ENCODE measurements around the gene ENOX1.

The ENOX1 gene

DNA sequence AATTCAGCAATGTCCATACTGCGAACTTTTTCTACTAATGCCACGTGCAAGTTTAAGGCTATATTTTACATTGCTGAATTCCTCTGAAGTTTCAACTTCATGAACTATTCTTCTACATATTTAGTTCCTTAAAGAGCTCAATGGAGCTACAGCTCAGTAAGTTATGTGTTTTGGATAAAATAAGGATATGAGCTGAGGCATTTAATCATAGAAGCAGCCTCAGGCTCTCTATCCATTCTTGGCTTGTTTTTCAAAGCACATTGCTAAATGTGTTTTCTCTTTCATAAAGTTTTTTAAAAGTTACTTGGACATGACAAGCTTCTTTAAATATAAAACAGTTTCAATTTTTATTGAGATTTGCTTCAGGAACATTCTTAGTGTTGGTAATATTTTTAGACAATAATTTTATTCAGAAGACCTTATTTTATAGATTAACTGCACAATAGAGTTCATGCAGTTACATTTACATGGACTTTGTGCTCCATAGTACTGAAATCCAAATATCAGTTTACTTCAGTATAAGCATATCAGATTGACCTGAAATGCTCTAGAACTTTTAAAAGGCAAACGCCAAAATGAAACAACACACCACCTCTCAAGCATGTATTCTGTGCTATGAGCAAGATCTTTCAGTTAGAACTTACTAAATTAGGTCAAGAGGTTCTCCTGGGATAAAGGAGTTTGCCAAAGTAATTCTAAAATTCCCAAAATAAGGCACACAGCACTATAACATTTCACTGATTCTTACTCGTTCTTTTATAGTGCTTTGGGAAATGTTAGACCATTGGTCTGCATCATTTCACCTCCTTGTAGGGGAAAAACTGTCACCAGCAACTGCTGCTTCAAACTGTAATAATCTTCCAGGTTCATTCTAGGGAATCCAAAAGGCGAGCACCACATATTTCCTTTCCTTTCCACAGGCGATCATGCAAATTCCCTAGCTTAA, 275.5 kb downstream of the ENOX1 start:
- H3K4me3 ChIP-seq (ENCODE audit: low read depth in 1 of 2, low read length in 2 of 2), result no peak overlapping the region
- no peaks in the 10 kb centered on the region for H4K20me1 ChIP-seq (ENCODE audit: insufficient read depth, low read length)
- no peaks in the 10 kb centered on the region for H3K9me3 ChIP-seq (ENCODE audit: insufficient read depth, low read length, severe bottlenecking)
- no peaks in the 10 kb centered on the region for H3K27me3 ChIP-seq (ENCODE audit: insufficient read depth, low read length, poor library complexity)
- H3K79me2 ChIP-seq (ENCODE audit: insufficient read depth, low read length), result no peaks in the 10 kb centered on the region
- DNase-seq, result no peak
- H2AFZ ChIP-seq (ENCODE audit: low read depth, low read length), result no peak overlapping the region
- no peak overlapping the region for H3K27ac ChIP-seq (ENCODE audit: low read length)
- H3K36me3 ChIP-seq (ENCODE audit: insufficient read depth, low read length), result no peaks in the 10 kb centered on the region
- no peak overlapping the region for H3K9ac ChIP-seq (ENCODE audit: low read depth, low read length)
- H3K4me2 ChIP-seq (ENCODE audit: insufficient read depth, low read length), result no peak overlapping the region
- TF ChIP-seq, protein P1, sequence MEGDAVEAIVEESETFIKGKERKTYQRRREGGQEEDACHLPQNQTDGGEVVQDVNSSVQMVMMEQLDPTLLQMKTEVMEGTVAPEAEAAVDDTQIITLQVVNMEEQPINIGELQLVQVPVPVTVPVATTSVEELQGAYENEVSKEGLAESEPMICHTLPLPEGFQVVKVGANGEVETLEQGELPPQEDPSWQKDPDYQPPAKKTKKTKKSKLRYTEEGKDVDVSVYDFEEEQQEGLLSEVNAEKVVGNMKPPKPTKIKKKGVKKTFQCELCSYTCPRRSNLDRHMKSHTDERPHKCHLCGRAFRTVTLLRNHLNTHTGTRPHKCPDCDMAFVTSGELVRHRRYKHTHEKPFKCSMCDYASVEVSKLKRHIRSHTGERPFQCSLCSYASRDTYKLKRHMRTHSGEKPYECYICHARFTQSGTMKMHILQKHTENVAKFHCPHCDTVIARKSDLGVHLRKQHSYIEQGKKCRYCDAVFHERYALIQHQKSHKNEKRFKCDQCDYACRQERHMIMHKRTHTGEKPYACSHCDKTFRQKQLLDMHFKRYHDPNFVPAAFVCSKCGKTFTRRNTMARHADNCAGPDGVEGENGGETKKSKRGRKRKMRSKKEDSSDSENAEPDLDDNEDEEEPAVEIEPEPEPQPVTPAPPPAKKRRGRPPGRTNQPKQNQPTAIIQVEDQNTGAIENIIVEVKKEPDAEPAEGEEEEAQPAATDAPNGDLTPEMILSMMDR (IDR thresholded peaks at IDR 0.05; ENCODE audit: borderline replicate concordance, extremely low read depth, low read length, poor library complexity, severe bottlenecking), result no peak
- no peak for TF ChIP-seq EZH2 (IDR thresholded peaks at IDR 0.05; ENCODE audit: borderline replicate concordance, low read depth, low read length, severe bottlenecking)
- no peak for ATAC-seq (ENCODE audit: insufficient read depth, low read depth)
- no peaks in the 10 kb centered on the region for H3K4me1 ChIP-seq (ENCODE audit: insufficient read depth, low read length)

DNA sequence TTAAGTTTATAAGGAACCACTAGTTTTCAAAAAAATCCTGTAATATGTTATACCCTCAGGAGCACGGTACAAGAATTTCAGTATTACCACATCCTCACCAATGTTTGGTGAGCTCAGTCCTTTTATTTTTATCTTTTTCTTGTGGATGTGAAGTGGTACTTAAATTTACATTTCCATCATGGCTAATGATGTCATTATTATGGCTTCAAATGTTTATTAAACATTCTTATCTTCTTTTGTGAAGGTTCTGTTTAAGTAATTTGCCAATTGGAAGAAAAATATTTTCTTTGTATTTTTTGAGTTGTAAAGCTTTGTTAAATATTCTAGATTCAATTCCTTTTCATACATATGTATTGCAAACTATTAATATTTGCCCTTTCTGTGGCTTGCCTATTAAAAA, 291.0 kb downstream of the ENOX1 start:
- Histone ChIP-seq H3K9ac (ENCODE audit: low read depth, low read length) (no peak overlapping the region), H3K36me3 (ENCODE audit: insufficient read depth, low read length) (no peaks in the 10 kb centered on the region), H3K27ac (ENCODE audit: low read length) (no peak overlapping the region), H2AFZ (ENCODE audit: low read depth, low read length) (no peak overlapping the region), H3K4me3 (ENCODE audit: low read depth in 1 of 2, low read length in 2 of 2) (no peak overlapping the region), H3K4me2 (ENCODE audit: insufficient read depth, low read length) (no peak overlapping the region), H3K4me1 (ENCODE audit: insufficient read depth, low read length) (no peaks in the 10 kb centered on the region), H3K79me2 (ENCODE audit: insufficient read depth, low read length) (no peaks in the 10 kb centered on the region), H3K27me3 (ENCODE audit: insufficient read depth, low read length, poor library complexity) (no peaks in the 10 kb centered on the region), H4K20me1 (ENCODE audit: insufficient read depth, low read length) (no peaks in the 10 kb centered on the region), H3K9me3 (ENCODE audit: insufficient read depth, low read length, severe bottlenecking) (no peaks in the 10 kb centered on the region)
- DNase-seq (no peak), ATAC-seq (ENCODE audit: insufficient read depth, low read depth) (no peak)
- TF ChIP-seq, protein P1 (IDR thresholded peaks at IDR 0.05; ENCODE audit: borderline replicate concordance, extremely low read depth, low read length, poor library complexity, severe bottlenecking), result no peak
- no peak for TF ChIP-seq EZH2 (IDR thresholded peaks at IDR 0.05; ENCODE audit: borderline replicate concordance, low read depth, low read length, severe bottlenecking)

DNA sequence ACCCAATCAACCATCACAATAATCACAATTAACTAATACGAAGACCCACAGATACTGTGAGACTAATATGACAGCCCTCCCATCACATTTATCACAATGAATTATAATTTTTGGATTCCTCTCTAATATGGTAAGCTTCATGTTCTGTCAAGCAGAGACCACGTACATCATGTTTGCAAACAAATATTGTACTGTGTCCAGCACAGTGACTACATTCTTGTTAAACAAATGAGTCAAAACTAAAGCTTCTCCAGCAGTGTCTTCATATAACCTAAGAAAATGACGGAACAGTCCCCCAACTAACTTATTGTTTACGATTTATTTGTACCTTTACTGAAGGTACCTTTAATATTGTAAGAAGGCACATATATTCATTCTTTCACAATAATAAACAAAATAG, 292.6 kb downstream of the ENOX1 start:
- Histone ChIP-seq H3K27me3 (ENCODE audit: insufficient read depth, low read length, poor library complexity) (no peaks in the 10 kb centered on the region), H3K9me3 (ENCODE audit: insufficient read depth, low read length, severe bottlenecking) (no peaks in the 10 kb centered on the region), H2AFZ (ENCODE audit: low read depth, low read length) (no peak overlapping the region), H3K4me2 (ENCODE audit: insufficient read depth, low read length) (no peak overlapping the region), H3K4me3 (ENCODE audit: low read depth in 1 of 2, low read length in 2 of 2) (no peak overlapping the region), H3K27ac (ENCODE audit: low read length) (no peak overlapping the region), H3K4me1 (ENCODE audit: insufficient read depth, low read length) (no peaks in the 10 kb centered on the region), H4K20me1 (ENCODE audit: insufficient read depth, low read length) (no peaks in the 10 kb centered on the region), H3K79me2 (ENCODE audit: insufficient read depth, low read length) (no peaks in the 10 kb centered on the region), H3K36me3 (ENCODE audit: insufficient read depth, low read length) (no peaks in the 10 kb centered on the region), H3K9ac (ENCODE audit: low read depth, low read length) (no peak overlapping the region)
- no peak for TF ChIP-seq EZH2 (IDR thresholded peaks at IDR 0.05; ENCODE audit: borderline replicate concordance, low read depth, low read length, severe bottlenecking)
- TF ChIP-seq, protein P1 (IDR thresholded peaks at IDR 0.05; ENCODE audit: borderline replicate concordance, extremely low read depth, low read length, poor library complexity, severe bottlenecking), result no peak
- ATAC-seq (ENCODE audit: insufficient read depth, low read depth), result no peak
- DNase-seq, result no peak
